Activated T-helper 1 cell treated with anti-CD3 and anti-CD28 coated beads, Interleukin-12 subunit alpha, Interleukin-12 subunit beta, Interleukin-2, Interleukin-4 antibody, amounts not matched to agents 30 ng/mL and 10 ng/mL and 1 ng/mL, durations not matched to agents 14 hours and 24 hours and 36 hours (primary cell): ENCODE measurements around the gene TTLL5. TPM values are rescaled to one million over a fixed set of nuclear protein-coding genes. Genes with fewer than 3 reads are reported as not detected.

Source experiments
- DNase-seq: peaks from one replicate; pipeline ENCODE4 v3.0.0; 2021; ENCODE audit warnings: low spot score
- H3K27ac Mint-ChIP-seq: one replicate; pipeline ENCODE4 v1.8.0; 2021; ENCODE audit warnings: mild to moderate bottlenecking, mixed read lengths
- H3K27me3 Mint-ChIP-seq: one replicate; pipeline ENCODE4 v1.8.0; 2022; ENCODE audit warnings: mild to moderate bottlenecking, moderate library complexity, mixed read lengths; ENCODE audit not compliant: insufficient read depth
- H3K36me3 Mint-ChIP-seq: one replicate; pipeline ENCODE4 v1.8.0; 2021; ENCODE audit warnings: low read depth, mixed read lengths
- H3K4me1 Mint-ChIP-seq: one replicate; pipeline ENCODE4 v1.8.0; 2021; ENCODE audit warnings: low read depth, mixed read lengths
- H3K4me3 Mint-ChIP-seq: one replicate; pipeline ENCODE4 v1.8.0; 2021; ENCODE audit warnings: mild to moderate bottlenecking, moderate library complexity, mixed read lengths
- H3K9me3 Mint-ChIP-seq: one replicate; pipeline ENCODE4 v1.8.0; 2021; ENCODE audit warnings: mixed read lengths
- intact Hi-C: fragments of 100-400 bp; cut with micrococcal nuclease; formaldehyde crosslinking; loops from one replicate; pipeline ENCODE4 v1.15.1; 2024
- total RNA-seq: library from RNA; stranded (reverse); gene quantifications from 2 replicates; pipeline ENCODE4 v1.2.3, GENCODE V29; 2022

TTLL5 gene
- total RNA-seq, 1 donor from 2014 or later, result 36.2 TPM

- Mint-ChIP-seq H3K4me3 (no peak overlapping the region), H3K4me1 (no peaks in the 10 kb centered on the region), H3K27ac (no peak overlapping the region), H3K9me3 (no peaks in the 10 kb centered on the region), H3K27me3 (no peaks in the 10 kb centered on the region), H3K36me3 (peaks cover 11% of the 10 kb centered on the region)
- DNase-seq, result no peak
- intact Hi-C loops, result no loop called here
Observed at GRCh38 chr14:75770635-75771034, 109.6 kb downstream of the TTLL5 start.

GRCh38 chr14:75771595-75771994, 110.5 kb downstream of the TTLL5 start:
- H3K4me3 Mint-ChIP-seq, result no peak overlapping the region
- no peak overlapping the region for H3K27ac Mint-ChIP-seq
- intact Hi-C loops, result no loop called here
- no peaks in the 10 kb centered on the region for H3K9me3 Mint-ChIP-seq
- no peak for DNase-seq
- H3K4me1 Mint-ChIP-seq, result no peaks in the 10 kb centered on the region
- no peaks in the 10 kb centered on the region for H3K27me3 Mint-ChIP-seq
- H3K36me3 Mint-ChIP-seq, result peaks cover 11% of the 10 kb centered on the region

- Mint-ChIP-seq H3K36me3 (peaks cover 11% of the 10 kb centered on the region), H3K4me3 (no peak overlapping the region), H3K27me3 (no peaks in the 10 kb centered on the region), H3K27ac (no peak overlapping the region), H3K9me3 (no peaks in the 10 kb centered on the region), H3K4me1 (no peaks in the 10 kb centered on the region)
- intact Hi-C loops, result no loop called here
- no peak for DNase-seq
Observed at GRCh38 chr14:75773046-75773445, 112.0 kb downstream of the TTLL5 start.

GRCh38 chr14:75781096-75781495, 120.0 kb downstream of the TTLL5 start:
- H3K27me3 Mint-ChIP-seq, result no peaks in the 10 kb centered on the region
- no peak for DNase-seq
- peaks cover 17% of the 10 kb centered on the region for H3K36me3 Mint-ChIP-seq
- H3K4me1 Mint-ChIP-seq, result no peaks in the 10 kb centered on the region
- H3K4me3 Mint-ChIP-seq, result no peak overlapping the region
- no peak overlapping the region for H3K27ac Mint-ChIP-seq
- no peaks in the 10 kb centered on the region for H3K9me3 Mint-ChIP-seq
- intact Hi-C loops, result no loop called here

GRCh38 chr14:75783184-75783583, 122.1 kb downstream of the TTLL5 start:
- Mint-ChIP-seq H3K9me3 (no peaks in the 10 kb centered on the region), H3K4me3 (no peak overlapping the region), H3K27ac (no peak overlapping the region), H3K4me1 (no peaks in the 10 kb centered on the region), H3K36me3 (peaks cover 19% of the 10 kb centered on the region), H3K27me3 (no peaks in the 10 kb centered on the region)
- no peak for DNase-seq
- intact Hi-C loops, result no loop called here

- no peak for DNase-seq
- Mint-ChIP-seq H3K4me1 (no peaks in the 10 kb centered on the region), H3K4me3 (no peak overlapping the region), H3K36me3 (peaks cover 19% of the 10 kb centered on the region), H3K27me3 (no peaks in the 10 kb centered on the region), H3K9me3 (no peaks in the 10 kb centered on the region), H3K27ac (no peak overlapping the region)
- intact Hi-C loops, result no loop called here
Observed at GRCh38 chr14:75783602-75784313, 122.7 kb downstream of the TTLL5 start.

GRCh38 chr14:75784314-75784686, 123.3 kb downstream of the TTLL5 start:
- Mint-ChIP-seq H3K4me3 (no peak overlapping the region), H3K27me3 (no peaks in the 10 kb centered on the region), H3K27ac (no peak overlapping the region), H3K36me3 (peaks cover 19% of the 10 kb centered on the region), H3K4me1 (no peaks in the 10 kb centered on the region), H3K9me3 (no peaks in the 10 kb centered on the region)
- intact Hi-C loops, result no loop called here
- DNase-seq, result no peak

- Mint-ChIP-seq H3K36me3 (peaks cover 22% of the 10 kb centered on the region), H3K4me1 (no peaks in the 10 kb centered on the region), H3K9me3 (peaks cover 7% of the 10 kb centered on the region), H3K27me3 (no peaks in the 10 kb centered on the region), H3K27ac (no peak overlapping the region), H3K4me3 (no peak overlapping the region)
- no peak for DNase-seq
- intact Hi-C loops, result loop anchor here (5.0 kb wide), 1 partner anchor 87 kb away; no protein-coding TSS in a partner anchor
Observed at GRCh38 chr14:75793806-75794205, 132.8 kb downstream of the TTLL5 start.

GRCh38 chr14:75794615-75795038, 133.6 kb downstream of the TTLL5 start:
- H3K36me3 Mint-ChIP-seq, result peaks cover 29% of the 10 kb centered on the region
- no peaks in the 10 kb centered on the region for H3K27me3 Mint-ChIP-seq
- H3K4me1 Mint-ChIP-seq, result no peaks in the 10 kb centered on the region
- H3K4me3 Mint-ChIP-seq, result no peak overlapping the region
- DNase-seq, result no peak
- intact Hi-C loops, result loop anchor here (5.0 kb wide), 1 partner anchor 87 kb away; no protein-coding TSS in a partner anchor
- peaks cover 15% of the 10 kb centered on the region for H3K9me3 Mint-ChIP-seq
- no peak overlapping the region for H3K27ac Mint-ChIP-seq

GRCh38 chr14:75800792-75801191, 139.7 kb downstream of the TTLL5 start:
- Mint-ChIP-seq H3K4me1 (no peaks in the 10 kb centered on the region), H3K36me3 (peaks cover 32% of the 10 kb centered on the region), H3K9me3 (peaks cover 21% of the 10 kb centered on the region), H3K27me3 (no peaks in the 10 kb centered on the region), H3K4me3 (no peak overlapping the region), H3K27ac (no peak overlapping the region)
- DNase-seq, result no peak
- intact Hi-C loops, result no loop called here

- no peak overlapping the region for H3K27ac Mint-ChIP-seq
- no peaks in the 10 kb centered on the region for H3K4me1 Mint-ChIP-seq
- DNase-seq, result no peak
- H3K9me3 Mint-ChIP-seq, result peaks cover 21% of the 10 kb centered on the region
- intact Hi-C loops, result no loop called here
- H3K4me3 Mint-ChIP-seq, result no peak overlapping the region
- peaks cover 23% of the 10 kb centered on the region for H3K36me3 Mint-ChIP-seq
- H3K27me3 Mint-ChIP-seq, result no peaks in the 10 kb centered on the region
Observed at GRCh38 chr14:75802486-75802885, 141.4 kb downstream of the TTLL5 start.

- intact Hi-C loops, result no loop called here
- Mint-ChIP-seq H3K27ac (no peak overlapping the region), H3K27me3 (no peaks in the 10 kb centered on the region), H3K36me3 (peaks cover 12% of the 10 kb centered on the region), H3K4me1 (no peaks in the 10 kb centered on the region), H3K4me3 (no peak overlapping the region), H3K9me3 (peaks cover 15% of the 10 kb centered on the region)
- DNase-seq, result no peak
Observed at GRCh38 chr14:75803765-75804164, 142.7 kb downstream of the TTLL5 start.

- Mint-ChIP-seq H3K27ac (no peak overlapping the region), H3K9me3 (peaks cover 5% of the 10 kb centered on the region), H3K4me3 (no peak overlapping the region), H3K4me1 (no peaks in the 10 kb centered on the region), H3K36me3 (peaks cover 7% of the 10 kb centered on the region), H3K27me3 (no peaks in the 10 kb centered on the region)
- DNase-seq, result no peak
- intact Hi-C loops, result no loop called here
Observed at GRCh38 chr14:75804570-75805275, 143.7 kb downstream of the TTLL5 start.
